ENCODE measurements around the gene TAF7L. TPM values are rescaled to one million over a fixed set of nuclear protein-coding genes. Genes with fewer than 3 reads are reported as not detected.

Gene TAF7L
- total RNA-seq, 4 donors from 2014 or later: 0.44 TPM; not detected in 3

GRCh38 chrX:101287402-101287801 lies 3.7 kb downstream of the TAF7L start:
- WGBS, 2 donors: 8 to 10% methylated on average over 2 of the region's 2 CpGs
- H3K27ac ChIP-seq: no peak overlapping the region

GRCh38 chrX:101276238-101276637 lies 14.9 kb downstream of the TAF7L start:
- DNase-seq: no peak
- 59 to 75% methylated on average over 1 to 2 of the region's 2 CpGs for WGBS, 2 donors
- intact Hi-C loops (cut with DNase I): no loop called here
- Histone ChIP-seq H3K9me3 (no peaks in the 10 kb centered on the region), H3K4me3 (no peak overlapping the region), H3K36me3 (no peaks in the 10 kb centered on the region), H3K27me3 (no peaks in the 10 kb centered on the region), H3K27ac (no peak overlapping the region), H3K4me1 (no peaks in the 10 kb centered on the region)
- TF ChIP-seq CTCF (IDR thresholded peaks at IDR 0.05) (no peak), POLR2A (IDR thresholded peaks at IDR 0.05) (no peak)

More at GRCh38 chrX:101287402-101287801, 3.7 kb downstream of the TAF7L start:
- Histone ChIP-seq H3K4me1 (peaks cover 0 to 8% (median 0%) of the 10 kb centered on the region in 3 donors), H3K4me3 (no peak overlapping the region), H3K27me3 (peaks cover 0 to 11% (median 0%) of the 10 kb centered on the region in 4 donors), H3K9me3 (no peaks in the 10 kb centered on the region), H3K36me3 (no peaks in the 10 kb centered on the region)
- TF ChIP-seq CTCF (IDR thresholded peaks at IDR 0.05) (peak in 5 of 6 experiments; percentile 22 to 56 (median 49)), POLR2A (IDR thresholded peaks at IDR 0.05) (no peak)
- DNase-seq: no peak
- intact Hi-C loops (cut with DNase I): no loop called here

GRCh38 chrX:101274198-101274597 lies 16.9 kb downstream of the TAF7L start:
- Histone ChIP-seq H3K4me1 (no peaks in the 10 kb centered on the region), H3K27ac (no peak overlapping the region), H3K36me3 (no peaks in the 10 kb centered on the region), H3K27me3 (no peaks in the 10 kb centered on the region), H3K9me3 (no peaks in the 10 kb centered on the region), H3K4me3 (no peak overlapping the region)
- DNase-seq: no peak
- intact Hi-C loops (cut with DNase I): no loop called here
- TF ChIP-seq POLR2A (IDR thresholded peaks at IDR 0.05) (no peak), CTCF (IDR thresholded peaks at IDR 0.05) (no peak)
- WGBS, 2 donors: 78 to 89% methylated on average over 3 to 6 of the region's 6 CpGs

GRCh38 chrX:101265869-101266428 lies 25.2 kb downstream of the TAF7L start:
- DNase-seq: no peak
- TF ChIP-seq CTCF (IDR thresholded peaks at IDR 0.05): no peak
- TF ChIP-seq POLR2A (IDR thresholded peaks at IDR 0.05): no peak
- Histone ChIP-seq H3K9me3 (no peaks in the 10 kb centered on the region), H3K27ac (no peak overlapping the region), H3K4me1 (no peaks in the 10 kb centered on the region), H3K4me3 (no peak overlapping the region), H3K27me3 (peaks cover 0 to 3% (median 0%) of the 10 kb centered on the region in 4 donors), H3K36me3 (no peaks in the 10 kb centered on the region)
- intact Hi-C loops (cut with DNase I): no loop called here
- 59 to 84% methylated on average over 3 to 4 of the region's 5 CpGs for WGBS, 2 donors

- Histone ChIP-seq H3K4me1 (no peaks in the 10 kb centered on the region), H3K36me3 (no peaks in the 10 kb centered on the region), H3K27me3 (peaks cover 0 to 3% (median 0%) of the 10 kb centered on the region in 4 donors), H3K27ac (no peak overlapping the region), H3K9me3 (no peaks in the 10 kb centered on the region), H3K4me3 (no peak overlapping the region)
- DNase-seq: no peak
- intact Hi-C loops (cut with DNase I): no loop called here
- WGBS, 2 donors: no CpG with 5 or more reads among the region's 2 CpGs
- no peak for TF ChIP-seq CTCF (IDR thresholded peaks at IDR 0.05)
- TF ChIP-seq POLR2A (IDR thresholded peaks at IDR 0.05): no peak
Measured at GRCh38 chrX:101263766-101264165, 27.4 kb downstream of the TAF7L start.

Measured in esophagus squamous epithelium (tissue), 5 donors.